HEK293 (cell line): Measurements from ENCODE around the gene SLC16A7.
"Not testable (repeated sequence)": the region's sequence is repeated elsewhere in the genome, so short reads cannot be mapped to it uniquely, and the experiment has no call there.

ENCODE experiments used
- CTCF ChIA-PET: fragments of 350-600 bp; formaldehyde crosslinking; extraction: SDS; loops from one replicate; lab custom pipeline; 2021; ENCODE audit warnings: antibody characterized with exemption; lab: Yijun Ruan, JAX
- POLR2A ChIA-PET: fragments of 300-600 bp; formaldehyde crosslinking; extraction: SDS; loops from one replicate; lab custom pipeline; 2020; ENCODE audit warnings: antibody characterized with exemption, inconsistent platforms; lab: Yijun Ruan, JAX
- H3K27ac ChIP-seq: fragments of 200-500 bp; sonication (Bioruptor generic); 2 replicates; pipeline ENCODE4 v1.5.1; 2014; ENCODE audit warnings: low read depth, low read length, control low read depth, inconsistent platforms; ENCODE audit errors: extremely low read depth
- H3K36me3 ChIP-seq, 2 experiments: fragments of 200-500 bp in 1 of 2; sonication (Bioruptor generic) in 1 of 2; 1 replicate in 1 of 2; 2 replicates in 1 of 2; pipeline ENCODE4 v1.5.1; 2014 to 2017; ENCODE audit warnings: inconsistent platforms in 2 of 2, low read length in 2 of 2; ENCODE audit not compliant: control insufficient read depth in 2 of 2, insufficient read depth in 1 of 2
- H3K4me1 ChIP-seq: fragments of 200-500 bp; sonication (Bioruptor generic); 2 replicates; pipeline ENCODE4 v1.5.1; 2014; ENCODE audit warnings: mild to moderate bottlenecking, low read length, inconsistent platforms; ENCODE audit not compliant: control insufficient read depth, insufficient read depth
- H3K4me3 ChIP-seq: 2 replicates; pipeline ENCODE4 v1.5.1; 2011; ENCODE audit warnings: low read depth, mild to moderate bottlenecking, control low read depth, low read length, moderate library complexity
- H3K9me3 ChIP-seq: fragments of 200-500 bp; sonication (Bioruptor generic); 2 replicates; pipeline ENCODE4 v1.5.1; 2014; ENCODE audit warnings: low read depth, low read length, inconsistent platforms; ENCODE audit not compliant: control insufficient read depth, insufficient read depth
- GLI2 ChIP-seq: fragments of 450-650 bp; formaldehyde crosslinking; IDR thresholded peaks from 2 replicates; pipeline ENCODE4; 2017; ENCODE audit warnings: missing biosample characterization, missing genetic modification characterization, low read depth, borderline replicate concordance
- HIC1 ChIP-seq: fragments of 450-650 bp; formaldehyde crosslinking; IDR thresholded peaks from 2 replicates; pipeline ENCODE4 v1.5.1; 2016; ENCODE audit warnings: missing biosample characterization, missing genetic modification characterization
- HOXC10 ChIP-seq: sonication (generic); formaldehyde crosslinking; IDR thresholded peaks from 2 replicates; pipeline ENCODE4 v1.8.1; 2023; ENCODE audit warnings: mild to moderate bottlenecking, missing genetic modification reagents
- IKZF3 ChIP-seq: fragments of 450-650 bp; IDR thresholded peaks from 2 replicates; pipeline ENCODE4 v1.5.0; 2018; ENCODE audit warnings: missing biosample characterization, mild to moderate bottlenecking, missing genetic modification characterization, moderate library complexity
- TCF7L2 ChIP-seq: IDR thresholded peaks from 2 replicates; pipeline ENCODE4 v1.6.1; 2011; ENCODE audit warnings: low read depth, mild to moderate bottlenecking, inconsistent platforms, low read length, moderate library complexity, borderline replicate concordance
- ZIC2 ChIP-seq: fragments of 450-650 bp; formaldehyde crosslinking; IDR thresholded peaks from 2 replicates; pipeline ENCODE4 v1.5.1; 2016; ENCODE audit warnings: missing biosample characterization, missing genetic modification characterization
- ZNF121 ChIP-seq: fragments of 450-650 bp; formaldehyde crosslinking; IDR thresholded peaks from 2 replicates; pipeline ENCODE4 v1.5.1; 2016; ENCODE audit warnings: missing biosample characterization, missing genetic modification characterization
- ZNF248 ChIP-seq: fragments of 450-650 bp; formaldehyde crosslinking; IDR thresholded peaks from 2 replicates; pipeline ENCODE4 v1.5.1; 2017; ENCODE audit warnings: missing biosample characterization, missing genetic modification characterization
- ZNF280C ChIP-seq: fragments of 450-650 bp; formaldehyde crosslinking; IDR thresholded peaks from 2 replicates; pipeline ENCODE4 v1.5.1; 2016; ENCODE audit warnings: missing biosample characterization, missing genetic modification characterization
- ZNF292 ChIP-seq: fragments of 450-650 bp; formaldehyde crosslinking; IDR thresholded peaks from 2 replicates; pipeline ENCODE4 v1.5.1; 2016; ENCODE audit warnings: low read depth, missing biosample characterization, missing genetic modification characterization, borderline replicate concordance
- ZNF423 ChIP-seq: fragments of 450-650 bp; formaldehyde crosslinking; IDR thresholded peaks from 2 replicates; pipeline ENCODE4 v1.5.1; 2016; ENCODE audit warnings: missing biosample characterization, missing genetic modification characterization
- ZNF510 ChIP-seq: fragments of 450-650 bp; formaldehyde crosslinking; IDR thresholded peaks from 2 replicates; pipeline ENCODE4 v1.5.1; 2018; ENCODE audit warnings: mild to moderate bottlenecking, missing genetic modification characterization, missing biosample characterization; ENCODE audit not compliant: insufficient replicate concordance
- ZNF600 ChIP-seq: fragments of 450-650 bp; formaldehyde crosslinking; IDR thresholded peaks from 2 replicates; pipeline ENCODE4 v1.5.1; 2016; ENCODE audit warnings: missing biosample characterization, missing genetic modification characterization
- ZNF626 ChIP-seq: fragments of 450-650 bp; sonication (Bioruptor Pico); formaldehyde crosslinking; IDR thresholded peaks from 2 replicates; pipeline ENCODE4 v1.5.1; 2018; ENCODE audit warnings: missing biosample characterization, missing genetic modification characterization, inconsistent platforms
- ZNF664 ChIP-seq: fragments of 450-650 bp; formaldehyde crosslinking; IDR thresholded peaks from 2 replicates; pipeline ENCODE4 v1.5.1; 2016; ENCODE audit warnings: missing biosample characterization, missing genetic modification characterization
- ZNF792 ChIP-seq: fragments of 450-650 bp; formaldehyde crosslinking; IDR thresholded peaks from 2 replicates; pipeline ENCODE4 v1.5.1; 2016; ENCODE audit warnings: missing biosample characterization, missing genetic modification characterization
- ZSCAN16 ChIP-seq: fragments of 450-650 bp; formaldehyde crosslinking; IDR thresholded peaks from 2 replicates; pipeline ENCODE4 v1.5.1; 2016; ENCODE audit warnings: missing biosample characterization, missing genetic modification characterization
- TF ChIP-seq, protein P1 (sequence below): IDR thresholded peaks from 2 replicates; pipeline ENCODE4 v1.6.1; 2011; ENCODE audit warnings: mild to moderate bottlenecking, low read depth, low read length, borderline replicate concordance
- TF ChIP-seq, protein P2 (sequence below): fragments of 450-650 bp; formaldehyde crosslinking; IDR thresholded peaks from 2 replicates; pipeline ENCODE4 v1.5.1; 2016; ENCODE audit warnings: missing biosample characterization, missing genetic modification characterization

SLC16A7 gene

GRCh38 chr12:59742841-59743240 is 147.0 kb downstream of the SLC16A7 start (continued):
- no peak for TF ChIP-seq ZSCAN16
- TF ChIP-seq ZNF664 (tag by site-specific recombination), result no peak
- no peak for TF ChIP-seq HIC1 (tag by site-specific recombination)
- TF ChIP-seq ZNF600 (tag by site-specific recombination), result no peak
- no peak for TF ChIP-seq ZIC2

- POLR2A ChIA-PET, result no interaction called here
- Histone ChIP-seq H3K36me3 (no peaks in the 10 kb centered on the region), H3K9me3 (no peaks in the 10 kb centered on the region), H3K4me1 (no peaks in the 10 kb centered on the region), H3K4me3 (no peak overlapping the region), H3K27ac (no peak overlapping the region)
- TF ChIP-seq ZNF626 (no peak), HOXC10 (no peak), ZNF121 (no peak), IKZF3 (tag by site-specific recombination) (no peak), HIC1 (tag by site-specific recombination) (no peak), GLI2 (tag by site-specific recombination) (no peak), ZNF423 (tag by site-specific recombination) (no peak), ZNF792 (tag by site-specific recombination) (no peak), ZNF510 (tag by site-specific recombination) (no peak), ZNF248 (tag by site-specific recombination) (no peak), ZNF292 (tag by site-specific recombination) (no peak), ZNF280C (no peak), TCF7L2 (no peak)
- TF ChIP-seq, protein P1, sequence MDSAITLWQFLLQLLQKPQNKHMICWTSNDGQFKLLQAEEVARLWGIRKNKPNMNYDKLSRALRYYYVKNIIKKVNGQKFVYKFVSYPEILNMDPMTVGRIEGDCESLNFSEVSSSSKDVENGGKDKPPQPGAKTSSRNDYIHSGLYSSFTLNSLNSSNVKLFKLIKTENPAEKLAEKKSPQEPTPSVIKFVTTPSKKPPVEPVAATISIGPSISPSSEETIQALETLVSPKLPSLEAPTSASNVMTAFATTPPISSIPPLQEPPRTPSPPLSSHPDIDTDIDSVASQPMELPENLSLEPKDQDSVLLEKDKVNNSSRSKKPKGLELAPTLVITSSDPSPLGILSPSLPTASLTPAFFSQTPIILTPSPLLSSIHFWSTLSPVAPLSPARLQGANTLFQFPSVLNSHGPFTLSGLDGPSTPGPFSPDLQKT, result no peak
- TF ChIP-seq, protein P2, sequence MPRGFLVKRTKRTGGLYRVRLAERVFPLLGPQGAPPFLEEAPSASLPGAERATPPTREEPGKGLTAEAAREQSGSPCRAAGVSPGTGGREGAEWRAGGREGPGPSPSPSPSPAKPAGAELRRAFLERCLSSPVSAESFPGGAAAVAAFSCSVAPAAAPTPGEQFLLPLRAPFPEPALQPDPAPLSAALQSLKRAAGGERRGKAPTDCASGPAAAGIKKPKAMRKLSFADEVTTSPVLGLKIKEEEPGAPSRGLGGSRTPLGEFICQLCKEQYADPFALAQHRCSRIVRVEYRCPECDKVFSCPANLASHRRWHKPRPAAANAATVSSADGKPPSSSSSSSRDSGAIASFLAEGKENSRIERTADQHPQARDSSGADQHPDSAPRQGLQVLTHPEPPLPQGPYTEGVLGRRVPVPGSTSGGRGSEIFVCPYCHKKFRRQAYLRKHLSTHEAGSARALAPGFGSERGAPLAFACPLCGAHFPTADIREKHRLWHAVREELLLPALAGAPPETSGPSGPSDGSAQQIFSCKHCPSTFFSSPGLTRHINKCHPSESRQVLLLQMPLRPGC (tag by site-specific recombination), result no peak
- CTCF ChIA-PET, result no interaction called here
These were observed 148.7 kb downstream of the SLC16A7 start for GRCh38 chr12:59744564-59744963.

GRCh38 chr12:59751091-59751490 is 155.3 kb downstream of the SLC16A7 start:
- H3K36me3 ChIP-seq, CTCF ChIA-PET, H3K4me1 ChIP-seq, H3K27ac ChIP-seq, H3K4me3 ChIP-seq, POLR2A ChIA-PET, H3K9me3 ChIP-seq: not testable (repeated sequence)
